Ovary (tissue), 9 donors: ENCODE measurements around the gene TOP3B. TPM values are rescaled to one million over a fixed set of nuclear protein-coding genes. Genes with fewer than 3 reads are reported as not detected.

Experiments
- DNase-seq, 5 donors: peaks; one replicate each; pipeline ENCODE4 v3.0.0-alpha.2; 2019 to 2020
- H3K27ac ChIP-seq, 2 donors: fragments of 200-600 bp; one replicate each; pipeline versions ENCODE4 v1.5.1 to v1.8.0; 2019 to 2022
- H3K27me3 ChIP-seq: fragments of 200-600 bp; one replicate; pipeline ENCODE4 v1.8.0; 2022
- H3K36me3 ChIP-seq: fragments of 200-600 bp; sonication (generic); one replicate; pipeline ENCODE4 v1.5.1; 2019
- H3K4me1 ChIP-seq: one replicate; pipeline ENCODE4 v1.8.1; 2013; ENCODE audit warnings: mild to moderate bottlenecking, moderate library complexity; ENCODE audit not compliant: insufficient read depth
- H3K4me3 ChIP-seq: fragments of 200-600 bp; sonication (generic); one replicate; pipeline ENCODE4 v1.5.1; 2017
- H3K9me3 ChIP-seq, 2 donors: fragments of 200-600 bp in 1 of 2; sonication (generic) in 1 of 2; one replicate each; pipeline versions ENCODE4 v1.5.1 to v1.8.1; 2013 to 2019; ENCODE audit warnings: mild to moderate bottlenecking in 1 of 2, moderate library complexity in 1 of 2
- CTCF ChIP-seq, 3 donors: fragments of 450-650 bp in 2 of 3; fragments of 200-600 bp in 1 of 3; IDR thresholded peaks; one replicate each; pipeline versions ENCODE4 v1.5.1 to v1.8.0; 2016 to 2022; ENCODE audit warnings: antibody characterized with exemption in 3 of 3, mild to moderate bottlenecking in 1 of 3
- EP300 ChIP-seq: sonication (generic); formaldehyde crosslinking; IDR thresholded peaks from one replicate; pipeline ENCODE4 v1.6.1; 2017; ENCODE audit warnings: antibody characterized with exemption
- POLR2A ChIP-seq: fragments of 450-650 bp; IDR thresholded peaks from one replicate; pipeline ENCODE4 v1.6.1; 2017; ENCODE audit warnings: antibody characterized with exemption, mild to moderate bottlenecking, moderate library complexity
- WGBS, 3 donors: extraction: QIAGEN DNeasy Blood & Tissue Kit in 1 of 3; methylation state at CpG; one replicate each; pipeline versions ENCODE4 v1.1.5 to v1.1.7; 2013 to 2017; 5-methylcytosine and 5-hydroxymethylcytosine counted together
- intact Hi-C, 4 donors: fragments of 100-400 bp; cut with DNase I; formaldehyde crosslinking; loops; one replicate each; pipeline versions ENCODE4 v1.11.0 to v1.15.1; 2022 to 2023
- polyA plus RNA-seq, 2 donors: library from polyadenylated mRNA; stranded (reverse); fragments of 200-250 nt in 1 of 2; fragments of 350-450 nt in 1 of 2; fragmentation: Illumina TruSeq in 1 of 2; extraction: RNeasy Lipid Tissue Mini Kit (QIAGEN cat#74804) in 1 of 2; gene quantifications; one replicate each; pipeline ENCODE4 v1.2.3, GENCODE V29; 2013 to 2014
- total RNA-seq, 7 donors: library from RNA; depleted of rRNA in 2 of 7; stranded (reverse); fragments of >200 nt in 2 of 7; fragmentation: NEBNext Ultra II Directional in 3 of 7; extraction: Animal tissue kit (Norgen Biotek cat#: 25700) in 3 of 7; gene quantifications; one replicate each; pipeline versions ENCODE4 v1.1.0 to v1.2.4, GENCODE V29; 2016 to 2023
- donor health status: DM: no; HTN: no; CAD: no; lungs with moderate emphysema.
- donor health status: DM: no; HTN: no; CAD: no.
- donor health status: Bipolar disorder and iron deficiency.
- donor health status: DM: yes; HTN: yes; CAD: no.
- donor health status: DM: no; HTN: no; CAD: no.
- donor health status: DM: yes; HTN: yes; CAD: no.

The TOP3B gene
- total and polyA plus RNA-seq, 9 donors, result 9.1 to 31.5 (median 24.1) TPM

GRCh38 chr22:21945453-21946261 is 36.9 kb downstream of the TOP3B start:
- peaks cover 5% of the 10 kb centered on the region for H3K4me1 ChIP-seq
- no peaks in the 10 kb centered on the region for H3K36me3 ChIP-seq
- H3K27ac ChIP-seq, result no peak overlapping the region
- WGBS, 3 donors, result 88 to 89% (median 89%) methylated on average over 13 of the region's 13 CpGs
- H3K27me3 ChIP-seq, result no peaks in the 10 kb centered on the region
- intact Hi-C loops, result no loop called here
- H3K9me3 ChIP-seq, result no peaks in the 10 kb centered on the region
- no peak overlapping the region for H3K4me3 ChIP-seq
- no peak for DNase-seq
- no peak for TF ChIP-seq EP300
- TF ChIP-seq POLR2A, result no peak
- no peak for TF ChIP-seq CTCF (IDR thresholded peaks at IDR 0.05)

- intact Hi-C loops, result loop anchor here in 1 of 4 donors (5.0 kb wide), 1 partner anchor 233 kb away; no protein-coding TSS in a partner anchor
Measured at GRCh38 chr22:21944871-21945270, 37.7 kb downstream of the TOP3B start.

GRCh38 chr22:21943571-21944448 is 38.8 kb downstream of the TOP3B start:
- Histone ChIP-seq H3K27me3 (no peaks in the 10 kb centered on the region), H3K36me3 (no peaks in the 10 kb centered on the region), H3K27ac (no peak overlapping the region), H3K4me1 (peaks cover 9% of the 10 kb centered on the region), H3K9me3 (no peaks in the 10 kb centered on the region), H3K4me3 (no peak overlapping the region)
- TF ChIP-seq CTCF (IDR thresholded peaks at IDR 0.05) (no peak), EP300 (no peak), POLR2A (no peak)
- WGBS, 3 donors, result 90 to 94% (median 92%) methylated on average over 18 of the region's 18 CpGs
- peak in 1 of 5 donors; percentile 21 for DNase-seq
- intact Hi-C loops, result loop anchor here in 1 of 4 donors (5.0 kb wide), 1 partner anchor 232 kb away; no protein-coding TSS in a partner anchor

More at GRCh38 chr22:21944871-21945270, 37.7 kb downstream of the TOP3B start:
- TF ChIP-seq EP300 (no peak), POLR2A (no peak), CTCF (IDR thresholded peaks at IDR 0.05) (no peak)
- peaks cover 5% of the 10 kb centered on the region for H3K4me1 ChIP-seq
- no peak overlapping the region for H3K4me3 ChIP-seq
- H3K9me3 ChIP-seq, result no peaks in the 10 kb centered on the region
- H3K27ac ChIP-seq, result no peak overlapping the region
- H3K27me3 ChIP-seq, result no peaks in the 10 kb centered on the region
- no peaks in the 10 kb centered on the region for H3K36me3 ChIP-seq
- 80 to 87% (median 83%) methylated on average over 7 of the region's 7 CpGs for WGBS, 3 donors
- no peak for DNase-seq
